KG1 (cell line): ENCODE measurements around the gene MR1.

Experiments
- DNase-seq: peaks from one replicate; lab custom pipeline; 2025; lab: John Stamatoyannopoulos, UW

MR1 gene

GRCh38 chr1:181107711-181108110, 73.9 kb downstream of the MR1 start:
- DNase-seq: no peak

- no peak for DNase-seq
These were observed 74.6 kb downstream of the MR1 start for GRCh38 chr1:181108304-181108867.

GRCh38 chr1:181110013-181110412, 76.2 kb downstream of the MR1 start:
- DNase-seq: no peak
